ENCODE data around the gene PTPN14. TPM values are rescaled to one million over a fixed set of nuclear protein-coding genes. Genes with fewer than 3 reads are reported as not detected.
A peak's percentile ranks its signal among the peaks of the same experiment; 100 is the strongest.

The PTPN14 gene
- total and polyA plus RNA-seq, 2 donors from 2014 or later = 5.1 to 87.2 TPM

DNA sequence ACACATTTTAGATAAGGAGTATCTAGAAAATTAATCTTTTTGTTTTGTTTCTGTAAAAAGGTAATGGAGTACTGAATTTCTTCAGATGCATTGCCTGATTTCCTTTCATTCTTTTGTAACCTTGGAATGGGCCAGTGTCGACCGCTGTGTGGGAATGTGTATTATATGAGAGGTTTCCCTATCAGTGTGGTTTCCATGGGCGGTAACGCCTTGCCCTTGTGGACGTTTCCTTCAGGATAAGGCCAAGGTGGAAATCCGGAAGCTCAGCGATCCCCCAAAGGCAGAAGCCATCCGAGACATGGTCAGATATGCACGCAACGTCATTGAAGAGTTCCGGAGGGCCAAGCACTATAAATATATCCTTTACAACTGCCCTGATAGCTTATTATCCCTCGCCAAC lies 220.7 kb downstream of the PTPN14 start:
- no peak overlapping the region for H3K27ac ChIP-seq (ENCODE audit: low read depth in 2 of 2, low read length in 2 of 2)

DNA sequence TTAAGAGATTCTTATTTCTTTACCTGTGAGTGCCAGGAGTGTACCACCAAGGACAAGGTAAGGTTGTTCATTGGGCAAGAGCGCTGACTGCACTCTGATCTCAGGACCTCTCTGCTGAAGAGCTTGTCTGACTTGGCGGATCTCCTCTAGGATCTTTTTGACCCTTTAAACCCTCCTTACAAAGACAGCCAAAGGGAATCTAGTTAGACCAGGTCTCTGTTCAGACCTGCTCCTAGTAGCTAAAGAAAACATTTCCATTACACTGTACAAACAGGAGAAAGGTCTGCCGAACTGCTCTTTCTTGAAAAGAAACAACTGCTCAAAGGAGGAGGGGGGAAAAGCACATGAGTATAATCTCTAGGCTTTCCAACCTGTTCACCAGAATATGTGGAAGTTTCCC lies 221.2 kb downstream of the PTPN14 start:
- FAIRE-seq = no peak
- intact Hi-C loops (cut with DNase I) = no loop called here
- Histone ChIP-seq H3K36me3 (ENCODE audit: control insufficient read depth in 2 of 3, insufficient read depth in 3 of 3, low read length in 3 of 3) (no peaks in the 10 kb centered on the region), H3K9ac (ENCODE audit: low read length in 3 of 3) (no peak overlapping the region), H3K9me3 (ENCODE audit: control insufficient read depth in 2 of 3, insufficient read depth in 1 of 3, low read length in 3 of 3) (no peaks in the 10 kb centered on the region), H3K27ac (ENCODE audit: low read depth in 2 of 2, low read length in 2 of 2) (no peak overlapping the region), H3K27me3 (ENCODE audit: control insufficient read depth, insufficient read depth, low read length) (no peaks in the 10 kb centered on the region), H3K4me3 (ENCODE audit: low read length in 3 of 3) (no peak overlapping the region), H3K4me1 (ENCODE audit: control insufficient read depth in 2 of 3, insufficient read depth in 2 of 3, low read depth in 1 of 3, low read length in 3 of 3) (no peaks in the 10 kb centered on the region)
- TF ChIP-seq, protein P1, sequence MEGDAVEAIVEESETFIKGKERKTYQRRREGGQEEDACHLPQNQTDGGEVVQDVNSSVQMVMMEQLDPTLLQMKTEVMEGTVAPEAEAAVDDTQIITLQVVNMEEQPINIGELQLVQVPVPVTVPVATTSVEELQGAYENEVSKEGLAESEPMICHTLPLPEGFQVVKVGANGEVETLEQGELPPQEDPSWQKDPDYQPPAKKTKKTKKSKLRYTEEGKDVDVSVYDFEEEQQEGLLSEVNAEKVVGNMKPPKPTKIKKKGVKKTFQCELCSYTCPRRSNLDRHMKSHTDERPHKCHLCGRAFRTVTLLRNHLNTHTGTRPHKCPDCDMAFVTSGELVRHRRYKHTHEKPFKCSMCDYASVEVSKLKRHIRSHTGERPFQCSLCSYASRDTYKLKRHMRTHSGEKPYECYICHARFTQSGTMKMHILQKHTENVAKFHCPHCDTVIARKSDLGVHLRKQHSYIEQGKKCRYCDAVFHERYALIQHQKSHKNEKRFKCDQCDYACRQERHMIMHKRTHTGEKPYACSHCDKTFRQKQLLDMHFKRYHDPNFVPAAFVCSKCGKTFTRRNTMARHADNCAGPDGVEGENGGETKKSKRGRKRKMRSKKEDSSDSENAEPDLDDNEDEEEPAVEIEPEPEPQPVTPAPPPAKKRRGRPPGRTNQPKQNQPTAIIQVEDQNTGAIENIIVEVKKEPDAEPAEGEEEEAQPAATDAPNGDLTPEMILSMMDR (IDR thresholded peaks at IDR 0.05; ENCODE audit: borderline replicate concordance, extremely low read depth, insufficient read depth) = no peak
- no peak for DNase-seq

More for the DNA sequence above, 220.7 kb downstream of the PTPN14 start:
- H3K4me3 ChIP-seq (ENCODE audit: low read length in 3 of 3) = no peak overlapping the region
- H3K4me1 ChIP-seq (ENCODE audit: control insufficient read depth in 2 of 3, insufficient read depth in 2 of 3, low read depth in 1 of 3, low read length in 3 of 3) = no peaks in the 10 kb centered on the region
- no peaks in the 10 kb centered on the region for H3K27me3 ChIP-seq (ENCODE audit: control insufficient read depth, insufficient read depth, low read length)
- FAIRE-seq (no peak), DNase-seq (no peak)
- no peaks in the 10 kb centered on the region for H3K36me3 ChIP-seq (ENCODE audit: control insufficient read depth in 2 of 3, insufficient read depth in 3 of 3, low read length in 3 of 3)
- intact Hi-C loops (cut with DNase I) = no loop called here
- TF ChIP-seq, protein P1 (IDR thresholded peaks at IDR 0.05; ENCODE audit: borderline replicate concordance, extremely low read depth, insufficient read depth) = no peak
- no peaks in the 10 kb centered on the region for H3K9me3 ChIP-seq (ENCODE audit: control insufficient read depth in 2 of 3, insufficient read depth in 1 of 3, low read length in 3 of 3)
- H3K9ac ChIP-seq (ENCODE audit: low read length in 3 of 3) = no peak overlapping the region

DNA sequence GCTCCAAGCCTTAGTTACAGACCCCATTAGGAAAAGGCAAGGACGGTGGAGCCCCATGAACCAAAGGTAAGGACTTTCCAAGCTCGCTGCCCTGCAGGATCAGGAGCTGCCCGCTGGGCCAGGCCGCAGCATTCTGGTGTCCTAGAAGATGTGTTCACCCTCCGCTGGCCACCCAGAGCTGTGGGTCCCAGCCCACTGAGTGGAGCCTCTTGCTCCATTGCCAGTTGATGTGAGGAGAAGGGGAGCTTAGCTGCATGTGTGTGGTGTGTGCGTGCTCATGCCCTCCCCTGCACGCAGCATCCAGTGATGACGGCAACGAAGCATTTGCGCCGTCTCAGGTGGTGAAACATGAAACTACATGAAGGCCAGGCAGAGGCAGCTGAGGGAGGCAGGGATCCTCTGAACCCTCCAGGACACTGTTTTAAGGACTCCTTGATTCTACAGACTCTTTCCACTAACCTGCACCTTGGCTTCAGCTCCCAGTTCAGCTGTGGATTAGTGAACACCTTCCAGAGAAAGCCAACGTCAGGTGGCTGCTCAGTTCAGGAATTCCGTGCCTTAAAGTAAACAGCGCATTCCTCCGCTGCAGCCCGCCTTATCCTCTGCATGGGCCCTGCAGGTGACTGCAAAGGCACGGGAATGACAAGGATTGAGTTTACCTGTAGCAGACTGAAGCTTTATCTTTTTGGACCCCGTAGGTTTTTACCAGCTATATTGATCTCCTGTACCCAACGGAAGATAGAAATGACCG lies 221.8 kb downstream of the PTPN14 start:
- Histone ChIP-seq H3K27ac (ENCODE audit: low read depth in 2 of 2, low read length in 2 of 2) (no peak overlapping the region), H3K4me1 (ENCODE audit: control insufficient read depth in 2 of 3, insufficient read depth in 2 of 3, low read depth in 1 of 3, low read length in 3 of 3) (no peaks in the 10 kb centered on the region), H3K9ac (ENCODE audit: low read length in 3 of 3) (no peak overlapping the region), H3K36me3 (ENCODE audit: control insufficient read depth in 2 of 3, insufficient read depth in 3 of 3, low read length in 3 of 3) (no peaks in the 10 kb centered on the region), H3K27me3 (ENCODE audit: control insufficient read depth, insufficient read depth, low read length) (no peaks in the 10 kb centered on the region), H3K9me3 (ENCODE audit: control insufficient read depth in 2 of 3, insufficient read depth in 1 of 3, low read length in 3 of 3) (no peaks in the 10 kb centered on the region), H3K4me3 (ENCODE audit: low read length in 3 of 3) (no peak overlapping the region)
- no peak for FAIRE-seq
- peak in 3 of 5 donors; percentile 40 to 56 (median 52) for DNase-seq
- intact Hi-C loops (cut with DNase I) = loop anchor here (5.0 kb wide), 1 partner anchor 67 kb away; no protein-coding TSS in a partner anchor
- TF ChIP-seq, protein P1 (IDR thresholded peaks at IDR 0.05; ENCODE audit: borderline replicate concordance, extremely low read depth, insufficient read depth) = no peak

Measured in kidney (tissue), 14 donors.